Measurements from ENCODE around the gene SPEM2.

Gene SPEM2

GRCh38 chr17:7406235-7406825 lies 19.1 kb upstream of the SPEM2 start:
- Histone ChIP-seq H3K4me2 (ENCODE audit: low read length) (no peak overlapping the region), H3K9ac (ENCODE audit: low read length) (no peak overlapping the region), H3K4me3 (ENCODE audit: low read depth, low read length, poor library complexity, severe bottlenecking) (no peak overlapping the region)

GRCh38 chr17:7407082-7407481 lies 18.3 kb upstream of the SPEM2 start:
- Histone ChIP-seq H3K9me2 (ENCODE audit: low read depth, low read length) (no peaks in the 10 kb centered on the region), H3K79me2 (ENCODE audit: insufficient read depth, low read length) (no peaks in the 10 kb centered on the region), H3F3A (ENCODE audit: insufficient read depth, low read length) (0 out of 2 replicates have a peak, but pooled peaks cover 3% of the 10 kb centered on the region), H3K9me3 (ENCODE audit: low read length) (no peaks in the 10 kb centered on the region), H3K27ac (ENCODE audit: low read depth, low read length, poor library complexity, severe bottlenecking) (no peak overlapping the region), H3K4me3 (ENCODE audit: low read depth, low read length, poor library complexity, severe bottlenecking) (no peak overlapping the region), H3K36me3 (ENCODE audit: insufficient read depth, low read length) (no peaks in the 10 kb centered on the region), H2AFZ (ENCODE audit: low read length) (no peak overlapping the region), H3K27me3 (ENCODE audit: insufficient read depth, low read length) (peaks cover 9% of the 10 kb centered on the region), H4K20me1 (ENCODE audit: insufficient read depth, low read length) (no peaks in the 10 kb centered on the region), H3K9ac (ENCODE audit: low read length) (no peak overlapping the region), H3K4me2 (ENCODE audit: low read length) (no peak overlapping the region), H3K4me1 (ENCODE audit: insufficient read depth, low read length, severe bottlenecking) (peaks cover 15% of the 10 kb centered on the region)
- TF ChIP-seq CTCF (IDR thresholded peaks at IDR 0.05; ENCODE audit: low read length) (no peak), EZH2 (IDR thresholded peaks at IDR 0.05; ENCODE audit: borderline replicate concordance, low read length) (no peak)

More at GRCh38 chr17:7406235-7406825, 19.1 kb upstream of the SPEM2 start:
- Histone ChIP-seq H3K36me3 (ENCODE audit: insufficient read depth, low read length) (no peaks in the 10 kb centered on the region), H4K20me1 (ENCODE audit: insufficient read depth, low read length) (no peaks in the 10 kb centered on the region), H3F3A (ENCODE audit: insufficient read depth, low read length) (0 out of 2 replicates have a peak, but pooled peaks cover 3% of the 10 kb centered on the region), H3K4me1 (ENCODE audit: insufficient read depth, low read length, severe bottlenecking) (peaks cover 15% of the 10 kb centered on the region), H3K27me3 (ENCODE audit: insufficient read depth, low read length) (peaks cover 9% of the 10 kb centered on the region), H3K79me2 (ENCODE audit: insufficient read depth, low read length) (no peaks in the 10 kb centered on the region), H3K9me3 (ENCODE audit: low read length) (no peaks in the 10 kb centered on the region), H3K9me2 (ENCODE audit: low read depth, low read length) (no peaks in the 10 kb centered on the region), H2AFZ (ENCODE audit: low read length) (no peak overlapping the region), H3K27ac (ENCODE audit: low read depth, low read length, poor library complexity, severe bottlenecking) (no peak overlapping the region)
- TF ChIP-seq CTCF (IDR thresholded peaks at IDR 0.05; ENCODE audit: low read length) (no peak), EZH2 (IDR thresholded peaks at IDR 0.05; ENCODE audit: borderline replicate concordance, low read length) (no peak)

DNA sequence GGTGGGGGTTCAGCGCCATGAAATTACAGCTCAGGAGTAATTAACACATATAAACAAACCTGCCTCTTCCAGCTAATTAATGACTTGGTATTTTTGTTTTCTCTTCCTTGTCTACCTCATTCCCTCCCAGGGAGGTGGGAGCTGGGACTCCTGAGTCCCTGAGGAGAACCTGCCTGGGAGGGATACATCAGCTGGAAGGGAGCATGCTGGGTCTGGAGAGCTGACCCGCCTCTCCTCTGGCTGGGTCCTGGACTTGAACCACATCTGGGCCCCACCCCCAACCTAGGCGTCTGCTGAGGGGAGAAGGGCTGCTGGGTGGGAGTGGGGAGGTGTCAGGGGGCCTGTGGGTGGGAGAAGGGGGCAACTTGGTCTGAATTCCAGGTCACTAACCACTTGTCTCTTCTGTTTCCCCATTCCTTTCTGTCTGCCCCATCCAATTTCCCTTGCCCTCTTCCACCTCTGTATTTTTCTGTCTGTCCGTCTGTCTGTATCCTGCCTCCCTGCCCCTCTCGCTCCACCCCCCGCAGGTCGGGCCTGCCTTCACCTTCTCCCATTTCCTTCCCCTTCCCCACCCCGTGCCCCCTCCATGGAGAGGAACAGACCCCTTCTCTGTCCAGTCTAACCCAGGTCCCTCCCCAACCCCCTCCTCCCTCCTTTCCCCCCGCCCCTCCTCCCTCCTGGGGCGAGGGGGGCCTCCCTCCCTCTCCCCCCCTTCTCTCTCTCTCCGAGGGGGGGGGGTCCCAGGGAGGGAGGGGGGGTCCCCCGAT lies 17.7 kb upstream of the SPEM2 start, which contains the start of gene NLGN2:
TSS of gene NLGN2 (plus strand) at position 361 of the 767 bp plus-strand sequence. CDS start 411 bp downstream, outside the sequence.
- 0 out of 2 replicates have a peak, but pooled peaks cover 3% of the 10 kb centered on the region for H3F3A ChIP-seq (ENCODE audit: insufficient read depth, low read length)
- no peak within 1 kb of the TSS for H3K9ac ChIP-seq (ENCODE audit: low read length)
- H3K9me3 ChIP-seq (ENCODE audit: low read length): no peaks in the 10 kb centered on the region
- no peaks in the 10 kb centered on the region for H3K9me2 ChIP-seq (ENCODE audit: low read depth, low read length)
- H3K4me2 ChIP-seq (ENCODE audit: low read length): no peak within 1 kb of the TSS
- no peak within 1 kb of the TSS for H3K27ac ChIP-seq (ENCODE audit: low read depth, low read length, poor library complexity, severe bottlenecking)
- no peaks in the 10 kb centered on the region for H3K79me2 ChIP-seq (ENCODE audit: insufficient read depth, low read length)
- H3K27me3 ChIP-seq (ENCODE audit: insufficient read depth, low read length): peaks cover 9% of the 10 kb centered on the region
- H3K36me3 ChIP-seq (ENCODE audit: insufficient read depth, low read length): no peaks in the 10 kb centered on the region
- TF ChIP-seq EZH2 (IDR thresholded peaks at IDR 0.05; ENCODE audit: borderline replicate concordance, low read length) (no peak), CTCF (IDR thresholded peaks at IDR 0.05; ENCODE audit: low read length) (no peak)
- H4K20me1 ChIP-seq (ENCODE audit: insufficient read depth, low read length): no peaks in the 10 kb centered on the region
- H3K4me3 ChIP-seq (ENCODE audit: low read depth, low read length, poor library complexity, severe bottlenecking): no peak within 1 kb of the TSS
- H2AFZ ChIP-seq (ENCODE audit: low read length): no peak within 1 kb of the TSS
- H3K4me1 ChIP-seq (ENCODE audit: insufficient read depth, low read length, severe bottlenecking): peaks cover 15% of the 10 kb centered on the region

Data from OCI-LY1 (cell line).